Uterus (tissue), 2 donors: ENCODE measurements around the gene TERF2IP.

Experiments
- CTCF ChIP-seq, 4 experiments: fragments of 200-600 bp in 2 of 4; fragments of 450-650 bp in 2 of 4; sonication (generic) in 2 of 4; IDR thresholded peaks; one replicate each; pipeline ENCODE4 v1.5.1; 2016 to 2019; ENCODE audit warnings: antibody characterized with exemption in 4 of 4, mild to moderate bottlenecking in 2 of 4, moderate library complexity in 1 of 4
- POLR2A ChIP-seq, 2 donors: fragments of 450-650 bp; IDR thresholded peaks; one replicate each; pipeline ENCODE4 v1.6.1; 2016; ENCODE audit warnings: antibody characterized with exemption in 2 of 2, mild to moderate bottlenecking in 1 of 2, moderate library complexity in 1 of 2

GRCh38 chr16:75647112-75647491 is 471 bp upstream of the TERF2IP start:
- TF ChIP-seq POLR2A (IDR thresholded peaks at IDR 0.05): no peak
- TF ChIP-seq CTCF (IDR thresholded peaks at IDR 0.05): no peak
